RWPE2 (cell line): ENCODE results near the gene PRR29.

Experiments used
- ATAC-seq: fragments of 200-7000 bp; cut with Tn5 transposase; 3 replicates; pipeline ENCODE4 v1.9.1; 2021; ENCODE audit warnings: low read depth
- DNase-seq: peaks from one replicate; pipeline ENCODE4 v3.0.0-alpha.2; 2020; ENCODE audit warnings: low spot score
- H3K27ac ChIP-seq: fragments of 450-650 bp; 2 replicates; pipeline ENCODE4 v1.5.1; 2017; ENCODE audit warnings: mild to moderate bottlenecking; ENCODE audit not compliant: poor library complexity, severe bottlenecking
- H3K27me3 ChIP-seq: fragments of 250-450 bp; sonication (Bioruptor Pico); 2 replicates; pipeline ENCODE4 v1.5.1; 2021; ENCODE audit warnings: mild to moderate bottlenecking, moderate library complexity; ENCODE audit not compliant: insufficient read depth, poor library complexity, severe bottlenecking
- H3K36me3 ChIP-seq: fragments of 250-450 bp; sonication (Bioruptor Pico); 2 replicates; pipeline ENCODE4 v1.5.1; 2020; ENCODE audit warnings: low read depth, mild to moderate bottlenecking, moderate library complexity
- H3K4me1 ChIP-seq: fragments of 250-450 bp; sonication (Bioruptor Pico); 2 replicates; pipeline ENCODE4 v1.5.1; 2021; ENCODE audit warnings: mild to moderate bottlenecking, moderate library complexity; ENCODE audit not compliant: insufficient read depth, poor library complexity, severe bottlenecking
- H3K4me3 ChIP-seq: fragments of 250-450 bp; sonication (Bioruptor Pico); 2 replicates; pipeline ENCODE4 v1.5.1; 2021; ENCODE audit warnings: mild to moderate bottlenecking, moderate library complexity; ENCODE audit not compliant: severe bottlenecking
- H3K9me3 ChIP-seq: fragments of 250-450 bp; sonication (Bioruptor Pico); 2 replicates; pipeline ENCODE4 v1.5.1; 2021; ENCODE audit warnings: mild to moderate bottlenecking, moderate library complexity; ENCODE audit not compliant: severe bottlenecking
- TF ChIP-seq, protein P1 (sequence below): fragments of 450-650 bp; IDR thresholded peaks from one replicate; pipeline ENCODE4 v1.5.1; 2017; ENCODE audit warnings: mild to moderate bottlenecking, moderate library complexity; ENCODE audit not compliant: poor library complexity, severe bottlenecking

PRR29 gene

GRCh38 chr17:63991611-63992010, 6.5 kb upstream of the PRR29 start:
- no peaks in the 10 kb centered on the region for H3K9me3 ChIP-seq
- peaks cover 3% of the 10 kb centered on the region for H3K4me1 ChIP-seq
- TF ChIP-seq, protein P1, sequence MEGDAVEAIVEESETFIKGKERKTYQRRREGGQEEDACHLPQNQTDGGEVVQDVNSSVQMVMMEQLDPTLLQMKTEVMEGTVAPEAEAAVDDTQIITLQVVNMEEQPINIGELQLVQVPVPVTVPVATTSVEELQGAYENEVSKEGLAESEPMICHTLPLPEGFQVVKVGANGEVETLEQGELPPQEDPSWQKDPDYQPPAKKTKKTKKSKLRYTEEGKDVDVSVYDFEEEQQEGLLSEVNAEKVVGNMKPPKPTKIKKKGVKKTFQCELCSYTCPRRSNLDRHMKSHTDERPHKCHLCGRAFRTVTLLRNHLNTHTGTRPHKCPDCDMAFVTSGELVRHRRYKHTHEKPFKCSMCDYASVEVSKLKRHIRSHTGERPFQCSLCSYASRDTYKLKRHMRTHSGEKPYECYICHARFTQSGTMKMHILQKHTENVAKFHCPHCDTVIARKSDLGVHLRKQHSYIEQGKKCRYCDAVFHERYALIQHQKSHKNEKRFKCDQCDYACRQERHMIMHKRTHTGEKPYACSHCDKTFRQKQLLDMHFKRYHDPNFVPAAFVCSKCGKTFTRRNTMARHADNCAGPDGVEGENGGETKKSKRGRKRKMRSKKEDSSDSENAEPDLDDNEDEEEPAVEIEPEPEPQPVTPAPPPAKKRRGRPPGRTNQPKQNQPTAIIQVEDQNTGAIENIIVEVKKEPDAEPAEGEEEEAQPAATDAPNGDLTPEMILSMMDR = no peak
- DNase-seq (no peak), ATAC-seq (no peak)
- H3K27me3 ChIP-seq = peaks cover 15% of the 10 kb centered on the region
- H3K36me3 ChIP-seq = no peaks in the 10 kb centered on the region
- H3K27ac ChIP-seq = no peak overlapping the region
- H3K4me3 ChIP-seq = no peak overlapping the region

DNA sequence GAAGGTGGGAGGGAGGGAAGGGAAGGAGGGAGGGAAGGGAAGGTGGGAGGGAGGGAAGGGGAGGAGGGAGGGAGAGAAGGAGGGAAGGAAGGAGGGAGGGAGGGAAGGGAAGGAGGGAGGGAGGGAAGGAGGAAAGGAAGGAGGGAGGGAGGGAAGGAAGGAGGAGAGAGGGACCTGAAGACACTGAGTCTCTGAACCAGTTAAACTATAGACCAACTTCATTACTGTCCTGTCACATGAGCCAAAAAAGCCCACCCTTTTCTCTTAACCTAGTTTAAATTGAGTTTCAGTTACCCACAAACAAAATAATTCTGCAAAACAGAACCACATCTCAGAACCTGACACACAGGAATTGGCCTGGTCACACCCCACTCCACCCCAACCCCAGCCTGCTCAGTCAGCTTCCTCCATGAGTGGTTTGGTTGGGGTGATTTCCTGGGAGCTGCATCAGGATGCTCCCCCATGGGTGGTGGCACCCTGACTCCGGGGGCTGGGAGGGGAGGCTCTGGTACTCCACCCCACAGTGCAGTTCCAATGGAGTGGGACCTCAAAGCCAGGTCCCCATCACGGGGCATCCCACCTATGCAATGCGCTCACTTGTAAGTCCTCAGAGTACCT, 4.7 kb upstream of the PRR29 start:
- Histone ChIP-seq H3K27me3 (peaks cover 15% of the 10 kb centered on the region), H3K4me1 (peaks cover 3% of the 10 kb centered on the region), H3K36me3 (no peaks in the 10 kb centered on the region), H3K4me3 (no peak overlapping the region), H3K9me3 (no peaks in the 10 kb centered on the region), H3K27ac (no peak overlapping the region)
- TF ChIP-seq, protein P1 = no peak
- DNase-seq (peak; percentile 48), ATAC-seq (no peak)

- no peak overlapping the region for H3K4me3 ChIP-seq
- no peak for ATAC-seq
- no peaks in the 10 kb centered on the region for H3K36me3 ChIP-seq
- H3K27me3 ChIP-seq = peaks cover 15% of the 10 kb centered on the region
- H3K9me3 ChIP-seq = no peaks in the 10 kb centered on the region
- peak; percentile 29 for DNase-seq
- TF ChIP-seq, protein P1 = no peak
- H3K4me1 ChIP-seq = peaks cover 3% of the 10 kb centered on the region
- H3K27ac ChIP-seq = no peak overlapping the region
These were observed 2.5 kb upstream of the PRR29 start for GRCh38 chr17:63995626-63996025.

DNA sequence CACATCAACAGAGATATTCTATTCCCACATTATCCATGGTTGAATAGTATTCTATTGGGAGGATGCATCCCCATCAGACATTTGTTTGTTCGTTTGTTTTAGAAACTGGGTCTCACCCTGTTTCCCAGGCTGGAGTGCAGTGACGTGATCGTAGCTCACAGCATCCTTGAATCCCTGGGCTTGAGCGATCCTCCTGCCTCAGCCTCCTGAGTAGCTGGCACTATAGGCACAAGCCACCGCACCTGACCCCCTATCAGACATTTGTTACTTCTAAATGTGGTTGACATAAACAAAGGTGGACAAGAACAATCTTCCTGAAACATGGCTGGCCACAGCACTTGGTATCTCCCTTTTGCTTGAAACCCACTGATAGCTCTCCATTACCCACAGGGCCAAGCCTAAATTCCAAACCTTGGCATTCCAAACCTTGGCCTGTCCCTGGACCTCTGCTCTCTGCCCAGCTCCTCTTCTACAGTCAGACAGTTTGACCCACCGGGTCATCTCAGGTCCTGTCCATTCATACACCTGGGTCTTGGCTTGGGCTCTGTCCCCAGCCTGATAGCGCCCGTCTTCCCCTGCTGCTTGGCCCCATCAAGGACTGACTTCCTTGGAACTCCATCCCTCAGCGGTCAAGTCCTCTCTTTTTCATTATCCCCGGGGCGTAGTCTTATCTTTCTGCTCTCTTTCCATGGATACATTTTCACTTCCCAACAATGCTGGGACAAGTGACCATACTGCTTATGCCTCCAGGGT, 1.5 kb upstream of the PRR29 start:
- H3K27me3 ChIP-seq = peaks cover 12% of the 10 kb centered on the region
- ATAC-seq (no peak), DNase-seq (peak; percentile 42)
- no peaks in the 10 kb centered on the region for H3K9me3 ChIP-seq
- no peaks in the 10 kb centered on the region for H3K36me3 ChIP-seq
- no peak overlapping the region for H3K27ac ChIP-seq
- TF ChIP-seq, protein P1 = no peak
- no peak overlapping the region for H3K4me3 ChIP-seq
- no peaks in the 10 kb centered on the region for H3K4me1 ChIP-seq
